ENCODE measurements around the gene RAB40B.

Gene RAB40B

DNA sequence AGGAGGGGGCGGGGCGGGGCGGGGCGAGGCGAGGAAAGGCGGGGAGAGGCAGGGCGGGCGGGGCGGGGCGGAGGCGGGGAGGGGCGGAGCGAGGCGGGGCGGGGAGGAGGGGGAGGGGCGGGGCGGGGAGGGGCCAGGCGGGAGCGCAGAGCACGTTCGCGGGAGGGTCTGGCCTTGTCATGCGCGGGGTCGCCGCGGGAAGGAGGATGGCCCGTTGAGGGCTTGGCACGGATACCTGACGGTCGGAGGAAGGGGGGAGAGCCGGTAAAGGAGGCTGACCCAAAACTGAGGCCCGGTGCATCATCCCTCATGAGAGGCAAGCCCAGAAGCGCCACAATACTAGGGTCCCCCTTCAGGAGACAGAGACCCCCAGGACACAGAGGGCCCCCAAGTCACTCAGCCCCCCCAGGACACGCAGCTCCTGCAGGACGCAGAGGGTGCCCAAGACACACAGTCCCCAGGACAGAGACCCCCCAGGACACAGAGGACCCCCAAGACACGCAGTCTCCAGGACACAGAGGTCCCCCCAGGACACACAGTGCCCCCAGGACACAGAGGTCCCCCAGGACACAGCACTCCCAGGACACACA is 49.7 kb downstream of the RAB40B start:
- peak; percentile 86 for DNase-seq (ENCODE audit: low spot score)

DNA sequence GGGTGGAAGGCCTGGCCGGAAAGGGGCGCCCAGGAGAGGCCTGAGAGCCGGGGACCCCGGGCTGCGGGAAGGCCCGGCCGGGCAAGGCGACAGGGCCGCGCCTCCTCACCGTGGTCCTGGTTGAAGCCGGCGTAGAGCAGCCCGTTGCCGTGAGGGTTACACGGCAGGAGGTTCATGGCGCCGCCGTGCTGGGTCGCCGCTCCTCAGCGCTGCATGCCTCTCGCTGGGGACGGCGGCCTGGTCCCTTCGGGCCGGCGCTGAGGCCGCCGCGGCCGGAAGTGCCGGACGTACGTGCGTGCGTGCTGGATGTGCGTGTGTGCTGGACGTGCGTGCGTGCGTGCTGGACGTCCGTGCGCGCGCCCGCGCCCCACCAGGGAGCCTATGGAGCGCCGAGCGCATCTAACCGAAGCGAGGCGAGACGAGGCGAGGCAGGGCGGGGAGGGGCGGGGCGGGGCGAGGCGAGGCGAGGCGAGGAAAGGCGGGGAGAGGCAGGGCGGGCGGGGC is 50.3 kb downstream of the RAB40B start, which contains the start of gene WDR45B:
Gene WDR45B, minus strand, starts transcription at position 280 of the 504 bp plus-strand sequence. Its CDS starts 104 bp downstream, at position 176.
- DNase-seq (ENCODE audit: low spot score), result peak; percentile 100

DNA sequence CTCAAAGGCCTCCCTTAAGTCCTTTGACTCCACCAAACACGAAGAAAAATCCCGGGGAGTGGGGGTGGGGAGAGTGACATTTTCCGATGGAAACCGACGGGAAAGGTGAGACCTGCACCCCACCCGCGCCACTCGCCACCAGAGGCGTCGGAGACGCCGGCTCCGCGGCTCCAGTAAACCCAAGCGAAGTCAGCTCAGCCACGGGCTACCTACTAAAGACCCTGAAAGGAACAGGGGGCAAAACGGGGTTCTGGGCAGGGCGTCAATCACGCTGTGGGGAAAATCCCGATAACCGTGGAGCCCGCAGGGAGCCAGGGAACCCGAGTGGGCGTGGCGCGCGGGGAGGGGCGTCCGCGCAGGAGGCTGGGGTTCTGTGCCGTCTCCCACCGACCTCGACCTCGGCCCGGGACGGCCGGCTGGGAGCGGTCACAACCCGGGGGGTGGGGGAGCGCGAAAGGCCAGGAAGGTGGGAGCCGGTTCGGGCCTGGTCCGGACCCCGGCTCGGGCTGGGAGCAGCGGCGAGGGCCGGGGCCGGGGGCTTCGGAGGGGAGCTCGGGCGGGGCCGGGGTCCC is 50.8 kb downstream of the RAB40B start:
- peak; percentile 68 for DNase-seq (ENCODE audit: low spot score)

DNA sequence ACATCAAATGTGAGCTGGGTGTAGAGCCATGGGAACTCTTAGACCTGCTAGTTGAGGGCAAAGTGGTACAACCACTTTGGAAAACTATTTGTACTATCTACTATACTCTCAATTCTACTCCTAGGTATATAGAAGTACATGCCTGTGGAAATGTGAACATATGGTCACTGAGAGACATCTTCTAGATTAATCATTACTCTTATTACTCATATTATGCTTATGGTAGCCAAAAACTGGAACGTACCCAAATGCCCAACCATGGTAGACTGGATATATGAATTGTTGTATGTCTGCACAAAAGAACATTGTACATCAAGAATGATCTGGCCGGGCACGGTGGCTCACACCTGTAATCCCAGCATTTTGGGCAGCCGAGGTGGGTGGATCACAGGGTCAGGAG is 53.0 kb downstream of the RAB40B start:
- DNase-seq (ENCODE audit: low spot score), result no peak

DNA sequence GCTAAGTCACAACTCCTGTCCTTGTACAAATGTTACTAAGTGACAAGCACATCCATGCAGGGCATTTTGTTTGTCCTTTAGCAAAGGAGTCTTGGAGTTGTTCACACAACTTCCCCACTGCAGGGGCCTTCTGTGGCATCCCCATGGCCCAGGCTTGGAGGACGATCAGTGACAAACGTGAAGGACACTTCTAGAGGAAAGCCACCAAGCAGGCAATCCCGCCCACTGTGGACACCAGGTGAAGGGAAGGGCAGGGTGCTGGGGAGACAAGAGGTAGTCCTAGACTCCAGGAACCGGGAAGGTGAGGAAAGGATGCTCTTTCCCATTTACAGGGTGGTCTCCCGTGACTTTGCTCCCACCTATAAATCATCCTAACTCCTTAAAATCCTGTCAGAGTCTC is 54.4 kb downstream of the RAB40B start:
- no peak for DNase-seq (ENCODE audit: low spot score)

DNA sequence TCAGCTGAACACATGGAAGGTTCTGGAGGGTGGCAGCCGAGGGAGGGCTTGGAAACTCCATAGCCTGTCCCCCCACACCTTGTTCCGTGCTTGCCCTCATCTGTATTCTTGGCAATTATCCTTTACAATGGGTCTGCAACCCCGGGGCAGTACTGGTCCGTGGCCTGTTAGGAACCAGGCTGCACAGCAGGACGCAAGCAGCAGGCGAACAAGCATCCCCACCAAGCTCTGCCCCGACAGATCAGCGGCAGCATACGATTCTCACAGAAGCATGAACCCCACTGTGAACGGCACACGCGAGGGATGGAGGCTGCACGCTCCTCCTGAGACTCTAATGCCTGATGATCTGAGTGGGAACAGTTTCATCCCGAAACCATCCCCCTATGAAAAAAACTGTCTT is 56.5 kb downstream of the RAB40B start:
- DNase-seq (ENCODE audit: low spot score), result no peak

DNA sequence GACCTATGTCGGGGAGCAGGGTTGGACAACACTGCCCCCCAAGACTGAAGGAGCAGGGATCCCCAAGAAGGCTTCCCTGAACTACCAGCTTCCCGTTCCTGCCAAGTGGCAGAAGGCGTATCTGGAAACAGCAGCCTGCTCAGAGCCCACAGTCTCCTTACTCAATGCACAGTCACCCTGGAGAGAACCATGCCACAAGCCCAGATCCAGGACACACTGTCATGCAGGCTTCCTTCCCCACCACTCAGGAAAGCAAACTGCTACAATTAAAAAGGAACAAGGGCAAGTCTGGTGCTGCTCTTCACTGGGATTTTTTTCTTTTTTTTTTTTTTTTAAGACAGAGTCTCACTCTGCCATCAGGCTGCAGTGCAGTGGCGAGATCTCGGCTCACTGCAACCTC is 58.5 kb downstream of the RAB40B start:
- no peak for DNase-seq (ENCODE audit: low spot score)

DNA sequence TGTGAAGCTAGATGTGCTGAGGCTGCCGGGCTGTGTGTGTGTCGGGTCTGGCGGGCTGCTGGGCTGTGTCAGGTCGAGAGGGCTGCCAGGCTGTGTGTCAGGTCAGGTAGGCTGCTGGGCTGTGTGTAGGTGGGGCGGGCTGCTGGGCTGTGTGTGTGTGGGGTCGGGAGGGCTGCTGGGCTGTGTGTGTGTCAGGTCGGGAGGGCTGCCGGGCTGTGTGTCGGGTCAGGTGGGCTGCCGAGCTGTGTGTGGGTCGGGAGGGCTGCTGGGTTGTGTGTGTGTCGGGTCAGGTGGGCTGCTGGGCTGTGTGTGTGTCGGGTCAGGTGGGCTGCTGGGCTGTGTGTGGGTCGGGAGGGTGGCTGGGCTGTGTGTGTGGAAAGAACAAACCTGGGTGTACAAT is 58.9 kb downstream of the RAB40B start:
- DNase-seq (ENCODE audit: low spot score), result no peak

DNA sequence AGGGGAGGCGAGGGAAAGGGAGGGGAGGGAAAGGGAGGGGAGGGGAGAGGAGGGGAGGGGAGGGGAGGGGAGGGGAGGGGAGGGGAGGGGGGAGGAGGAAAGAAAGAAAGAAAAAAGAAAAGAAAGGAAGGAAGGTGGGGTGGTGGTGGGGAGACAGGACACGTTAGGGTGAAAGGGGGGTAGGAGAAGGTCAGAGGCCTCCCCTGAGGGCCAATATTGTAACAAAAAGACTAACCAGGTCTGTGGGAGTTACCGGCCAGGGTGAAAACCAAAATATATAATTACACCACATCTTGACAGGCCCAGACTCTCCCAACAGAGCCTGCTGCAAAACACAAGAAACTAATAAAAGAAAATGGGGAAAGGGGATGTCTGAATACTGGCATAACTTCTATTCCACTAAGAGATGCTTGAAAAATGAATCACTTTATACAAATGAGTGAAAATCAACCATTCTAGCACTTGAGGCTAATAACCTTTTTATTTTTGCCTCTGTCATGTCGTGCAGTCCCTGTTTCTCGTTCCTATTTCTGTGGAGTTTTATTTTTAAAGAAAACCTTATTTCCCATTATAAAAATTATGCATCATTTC is 60.2 kb downstream of the RAB40B start:
- peak; percentile 51 for DNase-seq (ENCODE audit: low spot score)

DNA sequence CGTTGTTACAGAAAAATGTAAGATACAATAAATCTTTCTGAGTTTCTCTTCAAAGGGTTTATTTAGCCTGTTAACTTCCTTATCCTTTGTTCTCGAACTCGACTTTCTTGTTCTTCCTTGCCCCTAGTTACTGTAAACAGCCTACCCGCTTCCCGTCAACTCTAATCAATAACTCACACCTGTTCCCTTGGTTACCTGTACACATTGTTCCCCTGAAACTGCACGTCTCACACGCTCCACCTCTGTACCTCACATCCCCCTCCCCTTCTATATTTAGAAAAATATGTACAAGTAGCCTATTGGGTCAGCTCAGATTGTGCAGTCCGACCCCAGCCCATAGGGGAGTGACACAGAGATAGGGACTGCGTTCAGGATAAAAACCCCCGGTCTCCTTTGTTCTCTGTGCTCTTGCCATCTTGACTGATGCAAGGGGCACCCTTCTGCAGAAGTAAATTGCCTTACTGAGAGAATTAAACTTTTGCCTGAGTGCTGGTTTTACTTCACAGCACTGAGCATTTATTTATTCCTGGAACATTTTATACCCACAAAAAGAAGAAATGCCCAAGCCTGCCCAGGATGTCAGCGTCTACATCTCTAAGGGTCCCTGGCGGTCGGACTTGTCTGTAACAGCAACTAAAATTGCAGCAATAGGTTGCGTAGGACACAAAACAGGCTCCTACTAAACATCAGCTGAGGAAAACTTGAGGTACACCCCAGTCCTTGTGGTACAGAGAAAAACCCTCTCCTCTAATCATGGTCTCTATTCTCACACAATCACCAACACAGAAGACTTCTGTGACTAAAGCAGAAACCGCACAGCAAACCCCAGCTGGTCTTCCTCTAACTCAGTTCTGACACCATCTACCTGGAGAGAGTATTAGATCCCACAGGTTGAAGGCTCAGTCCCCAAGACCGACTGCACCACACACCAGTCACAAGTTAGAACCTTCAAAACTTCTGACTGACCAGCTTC is 61.6 kb downstream of the RAB40B start:
- DNase-seq (ENCODE audit: low spot score), result no peak

DNA sequence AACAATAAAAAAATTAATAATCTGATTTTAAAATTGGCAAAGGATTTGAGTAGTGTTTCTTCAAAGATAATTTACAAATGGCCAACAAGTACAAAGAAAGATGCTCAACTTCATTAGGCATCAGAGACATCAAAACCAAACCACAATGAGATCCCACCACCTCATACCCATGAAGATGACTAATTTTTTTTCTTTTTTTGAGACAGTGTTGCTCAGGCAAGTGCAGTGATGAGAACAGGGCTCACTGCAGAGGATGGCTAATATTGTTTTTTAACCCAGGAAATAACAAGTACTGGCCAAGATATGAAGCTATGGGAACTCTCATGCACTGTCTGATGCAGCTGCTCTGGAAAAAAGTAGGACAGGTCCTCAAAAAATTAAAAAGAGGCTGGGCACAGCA is 65.2 kb downstream of the RAB40B start:
- DNase-seq (ENCODE audit: low spot score), result no peak

DNA sequence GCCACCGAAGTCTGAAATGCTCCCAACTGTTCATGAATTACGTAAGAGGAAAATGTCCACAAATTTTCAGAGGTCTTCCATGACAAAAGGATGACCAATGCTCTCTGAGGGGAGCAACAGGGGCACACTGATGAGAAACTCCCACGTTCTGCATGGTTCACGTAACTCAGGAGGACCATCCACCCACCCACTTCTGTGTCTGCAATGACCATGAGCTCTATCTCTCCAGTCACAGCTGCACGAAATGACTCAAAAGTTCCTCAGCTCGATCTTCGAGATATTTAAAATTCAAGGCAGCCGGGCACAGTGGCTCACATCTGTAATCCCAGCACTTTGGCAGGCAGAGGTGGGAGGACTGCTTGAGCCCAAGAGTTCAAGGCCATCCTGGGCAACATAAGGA is 66.0 kb downstream of the RAB40B start:
- no peak for DNase-seq (ENCODE audit: low spot score)

DNA sequence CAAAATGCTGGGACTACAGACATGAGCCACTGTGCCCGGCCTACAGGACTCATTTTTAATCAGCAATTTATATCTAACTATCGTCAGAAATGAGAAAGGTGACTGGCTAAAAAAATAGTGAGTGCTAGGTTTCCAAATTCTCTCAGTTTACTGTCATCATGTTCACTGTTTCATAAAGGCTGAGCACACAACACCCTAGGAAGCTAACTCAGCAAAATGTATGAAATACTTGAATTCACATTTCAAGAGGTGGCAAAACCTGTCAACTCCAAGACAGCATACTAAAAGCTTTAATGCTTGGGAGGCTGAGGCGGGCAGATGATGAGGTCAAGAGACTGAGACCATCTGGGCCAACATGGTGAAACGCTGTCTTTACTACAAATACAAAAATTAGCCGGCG is 67.0 kb downstream of the RAB40B start:
- no peak for DNase-seq (ENCODE audit: low spot score)

DNA sequence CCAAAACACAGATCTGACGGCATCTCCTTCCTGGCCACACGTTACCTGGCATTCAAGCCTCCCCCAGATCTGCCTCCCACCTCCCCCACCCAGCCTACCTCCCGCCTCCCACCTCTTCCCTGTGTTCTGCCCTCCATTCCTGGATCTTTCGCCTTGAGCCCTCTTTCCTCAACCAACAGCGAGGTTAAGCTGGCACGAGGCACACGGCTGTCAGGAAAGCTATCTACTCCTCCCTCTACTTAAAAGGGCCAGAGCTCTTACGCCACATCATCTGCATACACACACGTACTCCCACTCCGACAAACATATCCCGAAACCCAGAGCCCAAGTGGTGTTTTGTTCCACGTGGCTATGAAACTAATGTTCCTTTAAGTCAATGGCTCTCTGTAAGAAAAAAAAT is 68.3 kb downstream of the RAB40B start:
- DNase-seq (ENCODE audit: low spot score), result no peak

DNA sequence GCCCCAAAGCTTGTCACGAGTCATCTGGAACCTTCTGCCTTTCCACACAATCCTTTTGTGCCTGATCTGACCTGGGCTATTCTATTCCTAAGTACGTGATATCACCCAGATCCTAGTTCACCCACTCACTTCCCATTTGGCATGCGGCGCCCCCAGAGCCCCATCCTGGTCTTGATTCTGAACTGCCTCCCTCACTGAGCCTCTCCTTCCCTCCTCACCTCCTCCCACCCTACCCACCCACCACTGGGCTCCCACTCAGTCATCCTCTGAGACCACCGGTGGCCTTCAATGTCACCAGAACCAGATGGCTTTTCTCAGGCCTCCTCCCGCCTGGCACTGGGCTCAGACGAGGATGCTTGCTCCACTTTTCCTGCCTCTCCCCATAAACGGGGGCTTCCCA is 68.8 kb downstream of the RAB40B start:
- no peak for DNase-seq (ENCODE audit: low spot score)

DNA sequence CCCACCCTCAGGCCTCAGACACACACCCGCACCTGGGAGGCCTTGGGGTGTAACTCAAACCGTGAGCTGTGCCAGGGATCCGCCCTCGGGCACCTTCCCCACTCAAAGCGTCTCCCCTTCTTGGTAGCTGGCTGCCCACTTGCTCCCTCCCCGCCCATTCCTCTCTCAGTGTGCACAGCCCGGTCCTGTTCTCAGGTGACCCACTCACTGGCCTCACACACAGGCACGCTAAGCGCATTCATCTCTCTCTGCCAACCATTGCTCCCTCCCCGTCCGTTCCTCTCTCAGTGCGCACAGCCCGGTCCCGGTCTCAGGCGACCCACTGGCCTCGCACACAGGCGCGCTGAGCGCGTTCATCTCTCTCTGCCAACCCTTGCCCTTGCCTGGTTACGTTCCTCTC is 71.1 kb downstream of the RAB40B start:
- no peak for DNase-seq (ENCODE audit: low spot score)

DNA sequence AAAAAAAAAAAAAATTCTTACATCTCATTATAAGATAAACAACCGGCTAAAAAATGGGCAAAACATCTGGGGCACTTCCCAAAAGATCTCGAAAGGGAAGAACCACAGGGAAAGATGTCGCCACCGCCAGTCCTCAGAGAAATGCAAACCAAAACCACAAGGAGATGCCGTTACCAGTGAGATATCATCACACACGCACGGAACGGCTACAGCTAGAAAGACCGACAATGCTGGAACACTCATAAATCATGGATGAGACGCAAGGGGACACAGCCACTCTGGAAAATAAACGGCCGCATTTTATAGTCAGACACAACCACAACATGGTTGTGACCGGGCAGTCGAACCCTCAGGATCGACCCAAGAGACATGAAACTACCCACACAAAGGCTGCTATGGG is 74.8 kb downstream of the RAB40B start:
- DNase-seq (ENCODE audit: low spot score), result no peak

DNA sequence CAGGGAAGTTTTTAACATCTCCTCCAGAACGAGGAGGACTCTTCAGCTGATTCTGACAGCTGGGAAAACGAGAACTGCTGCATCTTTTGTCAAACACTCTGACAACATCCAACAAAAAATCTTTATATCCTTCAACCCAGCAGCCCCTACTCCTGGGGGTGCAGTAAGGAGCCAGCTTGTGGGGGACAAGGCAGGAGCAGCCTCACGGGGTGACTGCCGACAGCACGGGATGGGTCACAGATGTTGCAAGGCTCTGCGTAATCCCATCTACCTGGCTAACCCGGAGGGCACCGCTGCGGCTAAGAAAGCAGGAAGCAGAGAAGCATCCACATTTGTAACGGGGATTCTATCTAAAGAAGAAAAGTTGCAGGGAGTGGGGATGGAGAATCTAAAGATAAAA is 78.9 kb downstream of the RAB40B start:
- DNase-seq (ENCODE audit: low spot score), result no peak

DNA sequence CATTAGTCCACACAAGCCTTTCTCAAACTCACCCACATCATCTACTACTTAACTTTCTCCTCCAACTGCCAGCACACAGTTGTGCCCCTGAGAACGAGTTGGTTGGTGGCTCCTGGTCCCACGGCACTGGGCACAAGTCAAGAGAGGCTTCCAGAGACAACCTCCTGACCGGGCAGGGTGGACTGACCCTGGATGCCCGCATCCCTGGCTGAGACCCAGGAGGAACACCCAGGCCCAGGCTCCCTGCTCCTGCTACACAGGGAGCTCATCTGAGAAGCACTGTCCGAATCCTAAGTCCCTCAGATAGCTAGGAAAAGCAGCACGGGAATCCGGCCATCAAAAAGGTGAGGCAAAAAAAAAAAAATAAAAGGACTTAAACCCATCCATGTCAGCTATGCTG is 79.3 kb downstream of the RAB40B start:
- DNase-seq (ENCODE audit: low spot score), result no peak

DNA sequence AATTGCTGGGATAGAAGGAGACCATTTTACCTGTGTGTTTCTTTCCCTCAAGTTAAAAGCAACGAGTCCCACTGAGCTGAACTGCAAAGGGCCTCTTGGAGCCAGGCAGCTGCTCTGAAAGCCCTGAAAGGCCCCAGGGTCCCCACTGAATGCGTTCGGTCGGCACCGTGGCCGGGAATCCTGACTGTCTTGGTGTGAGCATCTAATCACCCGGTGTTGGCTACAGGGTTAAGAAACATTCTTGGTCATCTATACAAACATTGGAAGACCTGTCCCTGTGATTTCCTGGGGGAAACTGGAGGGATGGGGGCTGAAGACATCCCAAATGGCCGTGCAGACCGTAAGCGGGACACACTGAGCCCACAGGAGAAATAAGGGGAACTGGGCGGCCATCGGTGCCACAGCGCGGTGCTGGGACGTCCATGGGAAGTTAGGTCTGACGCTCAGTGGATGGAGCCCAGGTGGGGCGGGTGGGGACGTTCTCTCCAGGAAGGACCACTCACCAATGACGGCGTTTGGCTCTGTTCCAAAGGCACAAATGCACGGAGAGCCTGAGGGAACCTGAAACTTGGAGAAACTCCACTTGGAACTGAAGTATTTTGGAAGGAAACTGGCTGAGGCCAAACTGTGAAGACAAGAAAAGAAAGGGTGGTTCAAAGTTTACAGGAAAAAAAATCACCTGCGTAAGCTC is 82.3 kb downstream of the RAB40B start:
- no peak for DNase-seq (ENCODE audit: low spot score)

DNA sequence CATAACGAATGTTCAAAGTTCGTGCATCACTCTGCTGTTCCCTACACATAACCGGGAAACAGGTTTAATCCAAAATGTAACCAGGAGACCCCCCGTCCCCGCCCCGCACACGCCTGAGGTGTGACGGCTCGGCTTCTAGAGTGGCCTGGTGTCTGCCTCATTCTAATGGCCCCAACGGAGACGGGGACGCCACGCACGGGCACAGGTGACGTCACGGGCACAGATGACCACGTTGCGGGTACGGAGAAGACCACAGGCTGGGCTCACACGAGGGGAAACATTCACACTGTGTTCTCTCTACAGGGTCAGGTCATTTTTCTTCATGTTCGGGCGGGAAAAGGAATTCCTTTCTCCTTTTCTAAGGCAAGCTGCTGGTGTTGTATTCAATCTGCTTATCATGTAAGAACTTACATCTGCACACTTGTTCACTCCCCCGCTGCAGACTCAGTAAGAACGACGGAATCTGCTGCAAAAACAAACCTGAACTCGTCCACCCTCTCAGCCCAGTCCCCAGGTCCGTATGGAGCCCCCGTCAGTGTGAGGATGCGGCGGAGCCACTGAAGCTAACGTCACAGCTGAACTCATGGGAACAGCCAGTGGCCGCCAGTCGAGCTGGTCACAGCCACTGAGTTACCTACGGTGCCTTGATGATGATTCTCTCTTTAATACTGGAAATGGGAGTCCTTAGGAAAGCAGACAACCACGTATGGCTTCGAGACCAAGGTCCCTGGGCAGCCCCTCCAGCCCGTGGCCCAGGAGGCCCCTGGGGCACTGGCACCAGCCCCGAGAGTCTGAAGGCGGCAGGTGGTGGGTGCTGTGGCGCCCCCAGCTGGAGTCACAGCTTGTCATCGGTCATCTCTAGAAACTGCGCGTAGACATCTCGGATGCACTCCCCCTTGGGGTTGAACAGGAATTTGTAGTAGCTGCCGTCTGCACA is 83.1 kb downstream of the RAB40B start:
- no peak for DNase-seq (ENCODE audit: low spot score)

All from AG08396 (cell line).